Hepatocyte (in vitro differentiated cells): ENCODE measurements around the gene PLOD3. TPM values are rescaled to one million over a fixed set of nuclear protein-coding genes. Genes with fewer than 3 reads are reported as not detected.

Source experiments
- DNase-seq: peaks from one replicate; pipeline ENCODE4 v3.0.0-alpha.2; 2016; ENCODE audit warnings: low spot score
- H2AFZ ChIP-seq: fragments of 200-600 bp; sonication (generic); 2 replicates; pipeline ENCODE4 v1.6.0; 2016; ENCODE audit warnings: antibody characterized with exemption, mild to moderate bottlenecking
- H3K27ac ChIP-seq: fragments of 200-600 bp; sonication (generic); 2 replicates; pipeline ENCODE4 v1.5.1; 2016; ENCODE audit warnings: mild to moderate bottlenecking
- H3K27me3 ChIP-seq: fragments of 200-600 bp; sonication (generic); 2 replicates; pipeline ENCODE4 v1.6.1; 2016
- H3K36me3 ChIP-seq: fragments of 200-600 bp; sonication (generic); replicated peaks from 2 replicates; pipeline ENCODE4 v1.5.1; 2016; ENCODE audit warnings: low read depth; ENCODE audit not compliant: insufficient read depth
- H3K4me1 ChIP-seq: fragments of 200-600 bp; sonication (generic); 2 replicates; pipeline ENCODE4 v1.5.1; 2016; ENCODE audit warnings: mild to moderate bottlenecking, moderate library complexity; ENCODE audit not compliant: insufficient read depth
- H3K4me2 ChIP-seq: fragments of 200-600 bp; sonication (generic); 2 replicates; pipeline ENCODE4 v1.6.0; 2016
- H3K4me3 ChIP-seq: fragments of 200-600 bp; sonication (generic); 2 replicates; pipeline ENCODE4 v1.5.1; 2016; ENCODE audit warnings: mild to moderate bottlenecking
- H3K79me2 ChIP-seq: fragments of 200-600 bp; sonication (generic); 2 replicates; pipeline ENCODE4 v1.6.0; 2017; ENCODE audit warnings: mild to moderate bottlenecking
- H3K9me2 ChIP-seq: fragments of 200-600 bp; sonication (generic); replicated peaks from 2 replicates; pipeline ENCODE4 v1.6.0; 2017; ENCODE audit warnings: mild to moderate bottlenecking; ENCODE audit not compliant: insufficient read depth
- H3K9me3 ChIP-seq: fragments of 200-600 bp; sonication (generic); 2 replicates; pipeline ENCODE4 v1.5.1; 2016; ENCODE audit warnings: low read depth, mild to moderate bottlenecking
- H4K20me1 ChIP-seq: fragments of 200-600 bp; sonication (generic); 2 replicates; pipeline ENCODE4 v1.6.0; 2016; ENCODE audit warnings: mild to moderate bottlenecking; ENCODE audit not compliant: insufficient read depth, poor library complexity, severe bottlenecking
- EZH2 ChIP-seq: fragments of 200-600 bp; sonication (generic); IDR thresholded peaks from 2 replicates; pipeline ENCODE4 v1.6.1; 2016; ENCODE audit warnings: antibody characterized with exemption, mild to moderate bottlenecking, borderline replicate concordance
- EZH2phosphoT487 ChIP-seq: fragments of 200-600 bp; sonication (generic); IDR thresholded peaks from one replicate; pipeline ENCODE4 v1.6.1; 2018; ENCODE audit warnings: antibody characterized with exemption, mild to moderate bottlenecking, low read depth, moderate library complexity; ENCODE audit not compliant: unreplicated experiment, severe bottlenecking
- WGBS: methylation state at CpG from one replicate; pipeline ENCODE4 v1.1.6; 2016; ENCODE audit warnings: low lambda C conversion rate; ENCODE audit errors: missing lambda C conversion rate; 5-methylcytosine and 5-hydroxymethylcytosine counted together
- polyA plus RNA-seq: library from polyadenylated mRNA; unstranded; fragments of >200 nt; fragmentation: Nextera tagmentation; extraction: Ambion mirVana; gene quantifications from 2 replicates; pipeline ENCODE4 v1.2.1, GENCODE V29; 2016
- total RNA-seq: library from RNA; depleted of rRNA; stranded (reverse); fragments of >200 nt; gene quantifications from 2 replicates; pipeline ENCODE4 v1.2.3, GENCODE V29; 2014
- TF ChIP-seq, protein P1 (sequence below): fragments of 200-600 bp; sonication (generic); IDR thresholded peaks from 2 replicates; pipeline ENCODE4 v1.5.1; 2016; ENCODE audit warnings: antibody characterized with exemption, mild to moderate bottlenecking; ENCODE audit not compliant: poor library complexity

Gene PLOD3
- total and polyA plus RNA-seq, 2 experiments from 2014 or later, result 37.6 to 127 TPM

DNA sequence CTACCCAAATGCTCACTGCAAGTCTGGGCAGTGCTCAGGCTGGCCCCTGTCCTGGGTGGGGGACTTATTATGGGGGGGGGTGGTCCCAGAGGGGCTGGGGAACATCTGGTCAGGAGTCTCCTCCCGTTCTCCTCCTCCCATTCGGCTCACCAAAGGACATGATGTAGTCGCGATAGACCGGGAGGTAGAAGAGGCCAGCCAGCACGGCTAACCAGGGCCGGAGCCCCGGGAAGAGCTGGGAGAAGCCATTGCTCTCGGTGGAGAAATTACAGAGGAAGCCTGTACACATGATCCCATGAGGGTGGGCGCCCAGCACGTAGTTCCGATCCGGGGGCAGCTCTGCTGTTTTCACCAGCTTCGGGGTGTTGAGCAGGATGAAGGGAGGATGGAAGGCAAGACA, 18.9 kb downstream of the PLOD3 start:
- Histone ChIP-seq H3K4me1 (no peaks in the 10 kb centered on the region), H3K4me3 (no peak overlapping the region), H3K9me2 (no peaks in the 10 kb centered on the region), H3K79me2 (no peaks in the 10 kb centered on the region), H2AFZ (no peak overlapping the region), H3K27ac (no peak overlapping the region), H3K36me3 (no peaks in the 10 kb centered on the region), H3K4me2 (no peak overlapping the region), H3K27me3 (peaks cover 30% of the 10 kb centered on the region), H4K20me1 (no peaks in the 10 kb centered on the region), H3K9me3 (no peaks in the 10 kb centered on the region)
- no peak for DNase-seq
- TF ChIP-seq, protein P1, sequence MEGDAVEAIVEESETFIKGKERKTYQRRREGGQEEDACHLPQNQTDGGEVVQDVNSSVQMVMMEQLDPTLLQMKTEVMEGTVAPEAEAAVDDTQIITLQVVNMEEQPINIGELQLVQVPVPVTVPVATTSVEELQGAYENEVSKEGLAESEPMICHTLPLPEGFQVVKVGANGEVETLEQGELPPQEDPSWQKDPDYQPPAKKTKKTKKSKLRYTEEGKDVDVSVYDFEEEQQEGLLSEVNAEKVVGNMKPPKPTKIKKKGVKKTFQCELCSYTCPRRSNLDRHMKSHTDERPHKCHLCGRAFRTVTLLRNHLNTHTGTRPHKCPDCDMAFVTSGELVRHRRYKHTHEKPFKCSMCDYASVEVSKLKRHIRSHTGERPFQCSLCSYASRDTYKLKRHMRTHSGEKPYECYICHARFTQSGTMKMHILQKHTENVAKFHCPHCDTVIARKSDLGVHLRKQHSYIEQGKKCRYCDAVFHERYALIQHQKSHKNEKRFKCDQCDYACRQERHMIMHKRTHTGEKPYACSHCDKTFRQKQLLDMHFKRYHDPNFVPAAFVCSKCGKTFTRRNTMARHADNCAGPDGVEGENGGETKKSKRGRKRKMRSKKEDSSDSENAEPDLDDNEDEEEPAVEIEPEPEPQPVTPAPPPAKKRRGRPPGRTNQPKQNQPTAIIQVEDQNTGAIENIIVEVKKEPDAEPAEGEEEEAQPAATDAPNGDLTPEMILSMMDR, result no peak
- no peak for TF ChIP-seq EZH2
- WGBS, result 88% methylated on average over 13 of the region's 14 CpGs

DNA sequence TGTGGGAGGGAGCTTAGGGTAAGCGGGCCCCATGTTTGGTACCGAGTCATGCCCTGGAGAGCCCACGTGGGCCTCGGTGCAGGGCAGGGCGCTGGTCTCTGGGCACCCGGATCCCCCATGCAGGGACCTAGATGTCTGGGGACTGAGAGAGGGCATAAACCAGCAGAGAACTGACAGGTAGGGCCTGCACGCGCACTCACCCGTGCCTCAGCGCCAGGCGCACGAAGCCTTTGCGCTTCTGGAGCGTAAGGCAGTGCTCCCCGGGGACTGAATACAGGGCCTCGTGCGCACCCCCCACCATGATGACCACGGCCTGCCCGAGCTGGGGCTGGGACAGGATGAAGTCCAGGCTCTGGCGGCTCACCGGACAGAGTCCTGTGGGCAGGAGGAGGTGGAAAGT, 19.4 kb downstream of the PLOD3 start:
- Histone ChIP-seq H3K27ac (no peak overlapping the region), H2AFZ (no peak overlapping the region), H3K4me1 (no peaks in the 10 kb centered on the region), H3K27me3 (peaks cover 26% of the 10 kb centered on the region), H3K36me3 (no peaks in the 10 kb centered on the region), H3K4me2 (no peak overlapping the region), H3K79me2 (no peaks in the 10 kb centered on the region), H3K9me2 (no peaks in the 10 kb centered on the region), H4K20me1 (no peaks in the 10 kb centered on the region), H3K4me3 (no peak overlapping the region), H3K9me3 (no peaks in the 10 kb centered on the region)
- no peak for TF ChIP-seq EZH2
- TF ChIP-seq EZH2phosphoT487, result no peak
- TF ChIP-seq, protein P1, result no peak
- 92% methylated on average over 19 of the region's 21 CpGs for WGBS
- DNase-seq, result no peak

DNA sequence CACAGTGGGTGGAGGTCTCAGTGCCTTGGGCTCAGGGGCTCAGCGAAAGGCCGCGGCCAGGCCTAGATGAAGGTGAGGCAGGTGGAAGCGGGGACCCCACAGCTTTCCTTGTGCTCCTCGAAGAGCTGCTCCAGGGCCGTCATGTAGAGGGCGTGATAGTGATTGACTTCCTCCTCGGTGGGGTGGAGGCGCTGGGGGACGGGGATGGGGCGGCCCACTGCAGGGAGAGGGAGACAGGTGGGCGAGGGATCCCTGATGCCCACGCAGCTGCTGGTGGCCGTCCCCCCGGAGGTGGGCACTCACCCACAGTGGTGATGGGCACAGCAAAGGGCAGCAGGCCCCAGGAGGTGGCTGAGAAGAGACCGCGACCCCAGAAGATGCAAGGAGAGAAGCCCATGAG, 21.5 kb downstream of the PLOD3 start:
- TF ChIP-seq EZH2phosphoT487 (no peak), EZH2 (no peak)
- TF ChIP-seq, protein P1, result no peak
- 89% methylated on average over 10 of the region's 17 CpGs for WGBS
- H3K27me3 ChIP-seq, result peaks cover 9% of the 10 kb centered on the region

DNA sequence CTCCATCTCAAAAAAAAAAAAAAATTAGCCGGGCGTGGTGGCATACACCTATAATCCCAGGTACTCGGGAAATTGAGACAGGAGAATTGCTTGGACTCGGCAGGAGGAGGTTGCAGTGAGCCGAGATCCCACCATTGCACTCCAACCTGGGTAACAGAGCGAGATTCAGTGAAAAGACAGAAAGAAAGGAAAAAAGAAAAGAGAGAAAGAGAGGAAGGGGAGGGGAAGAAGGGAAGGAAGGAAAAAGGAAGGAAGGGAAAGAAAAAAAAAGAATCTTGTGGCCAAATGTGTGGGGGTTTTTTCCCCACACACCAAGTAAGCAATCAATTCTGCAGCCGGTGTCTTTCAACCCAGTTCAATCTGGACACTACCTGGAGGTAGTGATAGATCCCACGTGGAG, 28.3 kb downstream of the PLOD3 start:
- Histone ChIP-seq H3K4me3 (no peak overlapping the region), H3K79me2 (no peaks in the 10 kb centered on the region), H3K9me3 (no peaks in the 10 kb centered on the region), H3K27me3 (no peaks in the 10 kb centered on the region), H3K4me1 (peaks cover 4% of the 10 kb centered on the region), H4K20me1 (no peaks in the 10 kb centered on the region), H3K27ac (no peak overlapping the region), H3K36me3 (no peaks in the 10 kb centered on the region), H3K4me2 (no peak overlapping the region), H3K9me2 (no peaks in the 10 kb centered on the region), H2AFZ (no peak overlapping the region)
- no peak for DNase-seq
- TF ChIP-seq EZH2 (no peak), EZH2phosphoT487 (no peak)
- TF ChIP-seq, protein P1, result no peak
- 86% methylated on average over 8 of the region's 8 CpGs for WGBS

More for the DNA sequence above, 21.5 kb downstream of the PLOD3 start:
- Histone ChIP-seq H3K9me3 (no peaks in the 10 kb centered on the region), H3K4me3 (no peak overlapping the region), H3K27ac (no peak overlapping the region), H4K20me1 (no peaks in the 10 kb centered on the region), H3K79me2 (no peaks in the 10 kb centered on the region), H3K9me2 (no peaks in the 10 kb centered on the region), H3K4me2 (no peak overlapping the region), H3K4me1 (peaks cover 4% of the 10 kb centered on the region), H2AFZ (no peak overlapping the region), H3K36me3 (no peaks in the 10 kb centered on the region)
- no peak for DNase-seq
